H9 (cell line): ENCODE measurements around the gene CCDC34. TPM values are rescaled to one million over a fixed set of nuclear protein-coding genes. Genes with fewer than 3 reads are reported as not detected.

Experiments
- DNase-seq: peaks from one replicate; pipeline ENCODE4 v3.0.0-alpha.2; 2017
- H2AFZ ChIP-seq: one replicate; pipeline ENCODE4 v1.6.1; 2013; ENCODE audit warnings: mild to moderate bottlenecking, low read length, control low read depth, moderate library complexity
- H2AK5ac ChIP-seq: 2 replicates; pipeline ENCODE4 v1.6.1; 2013; ENCODE audit warnings: low read length, control low read depth, mixed read lengths; ENCODE audit not compliant: insufficient read length
- H2BK120ac ChIP-seq: one replicate; pipeline ENCODE4 v1.6.1; 2013; ENCODE audit warnings: low read depth, mild to moderate bottlenecking, low read length, control low read depth, inconsistent platforms; ENCODE audit not compliant: poor library complexity, severe bottlenecking
- H2BK12ac ChIP-seq: 2 replicates; pipeline ENCODE4 v1.6.1; 2013; ENCODE audit warnings: low read length, control low read depth, mixed read lengths, low read depth; ENCODE audit not compliant: insufficient read length
- H2BK15ac ChIP-seq: 2 replicates; pipeline ENCODE4 v1.6.1; 2013; ENCODE audit warnings: low read depth, low read length, control low read depth
- H2BK20ac ChIP-seq: one replicate; pipeline ENCODE4 v1.6.1; 2013; ENCODE audit warnings: low read depth, mild to moderate bottlenecking, low read length, control low read depth, inconsistent platforms; ENCODE audit not compliant: poor library complexity, severe bottlenecking
- H2BK5ac ChIP-seq: 2 replicates; pipeline ENCODE4 v1.6.1; 2013; ENCODE audit warnings: low read length, control low read depth, mixed read lengths; ENCODE audit not compliant: insufficient read length
- H3K14ac ChIP-seq: 2 replicates; pipeline ENCODE4 v1.6.1; 2013; ENCODE audit warnings: low read length, control low read depth; ENCODE audit not compliant: insufficient read depth
- H3K18ac ChIP-seq: 2 replicates; pipeline ENCODE4 v1.6.1; 2013; ENCODE audit warnings: low read depth, mild to moderate bottlenecking, mixed read lengths, low read length, control low read depth; ENCODE audit not compliant: insufficient read length
- H3K23ac ChIP-seq: 2 replicates; pipeline ENCODE4 v1.6.1; 2013; ENCODE audit warnings: low read length, control low read depth, mixed read lengths, low read depth; ENCODE audit not compliant: insufficient read length
- H3K23me2 ChIP-seq: 2 replicates; pipeline ENCODE4 v1.6.1; 2013; ENCODE audit warnings: low read depth, mild to moderate bottlenecking, mixed read lengths, low read length, control low read depth; ENCODE audit not compliant: insufficient read length, poor library complexity, severe bottlenecking
- H3K27ac ChIP-seq: 2 replicates; pipeline ENCODE4 v1.5.1; 2013; ENCODE audit warnings: low read length, control low read depth, mixed read lengths, low read depth; ENCODE audit not compliant: insufficient read length
- H3K27me3 ChIP-seq: 2 replicates; pipeline ENCODE4 v1.6.1; 2013; ENCODE audit warnings: low read length, control low read depth, inconsistent platforms; ENCODE audit not compliant: insufficient read depth
- H3K4ac ChIP-seq: 2 replicates; pipeline ENCODE4 v1.6.1; 2013; ENCODE audit warnings: low read depth, mild to moderate bottlenecking, control low read depth, inconsistent platforms, low read length, moderate library complexity
- H3K4me1 ChIP-seq: 2 replicates; pipeline ENCODE4 v1.6.1; 2013; ENCODE audit warnings: low read length, control low read depth, inconsistent platforms; ENCODE audit not compliant: insufficient read depth
- H3K4me2 ChIP-seq: 2 replicates; pipeline ENCODE4 v1.6.1; 2013; ENCODE audit warnings: low read length, control low read depth, mixed read lengths; ENCODE audit not compliant: insufficient read length, insufficient read depth
- H3K56ac ChIP-seq: 2 replicates; pipeline ENCODE4 v1.6.1; 2013; ENCODE audit warnings: low read depth, mild to moderate bottlenecking, mixed read lengths, low read length, control low read depth; ENCODE audit not compliant: insufficient read length
- H3K79me1 ChIP-seq: 2 replicates; pipeline ENCODE4 v1.6.1; 2013; ENCODE audit warnings: low read depth, mild to moderate bottlenecking, moderate library complexity, low read length, control low read depth, inconsistent platforms; ENCODE audit not compliant: insufficient read depth, poor library complexity, severe bottlenecking
- H3K79me2 ChIP-seq: 2 replicates; pipeline ENCODE4 v1.6.1; 2013; ENCODE audit warnings: low read length, control low read depth, inconsistent platforms; ENCODE audit not compliant: insufficient read depth
- H3K9ac ChIP-seq: 2 replicates; pipeline ENCODE4 v1.6.1; 2013; ENCODE audit warnings: low read length, control low read depth, mixed read lengths; ENCODE audit not compliant: insufficient read length; ENCODE audit errors: extremely low read depth
- H3K9me3 ChIP-seq: one replicate; pipeline ENCODE4 v1.6.1; 2013; ENCODE audit warnings: low read depth, low read length, inconsistent platforms; ENCODE audit not compliant: control insufficient read depth
- H3T11ph ChIP-seq: one replicate; pipeline ENCODE4 v1.6.1; 2013; ENCODE audit warnings: mild to moderate bottlenecking, low read length, control low read depth, inconsistent platforms
- H4K20me1 ChIP-seq: one replicate; pipeline ENCODE4 v1.6.1; 2013; ENCODE audit not compliant: control insufficient read depth, insufficient read length, insufficient read depth
- H4K5ac ChIP-seq: 2 replicates; pipeline ENCODE4 v1.6.1; 2013; ENCODE audit warnings: low read depth, mild to moderate bottlenecking, mixed read lengths, low read length, control low read depth; ENCODE audit not compliant: insufficient read length
- H4K8ac ChIP-seq: replicated peaks from 2 replicates; pipeline ENCODE4 v1.6.1; 2013; ENCODE audit warnings: low read length, control low read depth, mixed read lengths, low read depth; ENCODE audit not compliant: insufficient read length
- H4K91ac ChIP-seq: 2 replicates; pipeline ENCODE4 v1.6.1; 2013; ENCODE audit warnings: low read depth, mild to moderate bottlenecking, moderate library complexity, mixed read lengths, low read length, control low read depth; ENCODE audit not compliant: insufficient read length
- H3K27ac Mint-ChIP-seq, 3 experiments: 2 replicates in 2 of 3; 3 replicates in 1 of 3; pipeline ENCODE4 v1.8.0; 2020 to 2021; ENCODE audit warnings: mixed read lengths in 3 of 3, mild to moderate bottlenecking in 1 of 3, moderate library complexity in 1 of 3
- H3K27me3 Mint-ChIP-seq: 2 replicates; pipeline ENCODE4 v1.8.0; 2021; ENCODE audit warnings: low read depth, mild to moderate bottlenecking, moderate library complexity, mixed read lengths
- H3K36me3 Mint-ChIP-seq, 3 experiments: 2 replicates in 2 of 3; 3 replicates in 1 of 3; pipeline ENCODE4 v1.8.0; 2020 to 2021; ENCODE audit warnings: low read depth in 3 of 3, mixed read lengths in 3 of 3; ENCODE audit not compliant: insufficient read depth in 1 of 3
- H3K4me1 Mint-ChIP-seq, 2 experiments: 2 replicates each; pipeline ENCODE4 v1.8.0; 2020; ENCODE audit warnings: mixed read lengths in 2 of 2
- H3K4me3 Mint-ChIP-seq, 2 experiments: 2 replicates in 1 of 2; 3 replicates in 1 of 2; pipeline ENCODE4 v1.8.0; 2020 to 2021; ENCODE audit warnings: mild to moderate bottlenecking in 2 of 2, mixed read lengths in 2 of 2, moderate library complexity in 1 of 2
- H3K9me3 Mint-ChIP-seq, 2 experiments: 2 replicates in 1 of 2; 3 replicates in 1 of 2; pipeline ENCODE4 v1.8.0; 2020; ENCODE audit warnings: mild to moderate bottlenecking in 2 of 2, mixed read lengths in 2 of 2, moderate library complexity in 1 of 2
- CTCF ChIP-seq: fragments of 200-600 bp; sonication (generic); conservative IDR thresholded peaks from 3 replicates; pipeline ENCODE4 v1.8.0; 2021; ENCODE audit warnings: antibody characterized with exemption, mild to moderate bottlenecking
- WGBS: extraction: QIAGEN DNeasy Blood & Tissue Kit; methylation state at CpG from one replicate; pipeline ENCODE4 v1.1.7; 2013; ENCODE audit warnings: missing lambda C conversion rate, low lambda C conversion rate, mixed read lengths; ENCODE audit not compliant: insufficient read length; ENCODE audit errors: extremely low coverage; 5-methylcytosine and 5-hydroxymethylcytosine counted together
- total RNA-seq: library from RNA; stranded (reverse); gene quantifications from 2 replicates; pipeline ENCODE4 v1.2.1, GENCODE V29; 2021

Gene CCDC34
- total RNA-seq, 1 experiment from 2014 or later = 25.2 TPM

DNA sequence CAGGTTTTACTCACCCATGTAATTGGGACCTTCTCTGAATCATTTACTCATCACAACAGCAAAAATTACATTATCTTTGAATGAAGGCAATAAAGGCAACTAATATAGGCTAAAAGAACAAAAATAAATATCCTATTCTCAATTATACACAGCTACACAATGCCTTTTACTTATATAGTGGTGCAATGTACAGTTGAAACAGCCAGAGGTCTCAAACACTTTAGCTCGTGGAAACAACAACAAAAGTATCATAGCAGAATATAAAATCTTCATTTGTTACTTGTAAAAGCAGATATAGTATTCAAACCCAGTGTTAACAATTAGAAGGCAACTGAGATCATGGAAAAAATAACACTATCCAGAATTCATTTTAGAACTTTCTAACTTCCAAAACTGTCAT is 20.6 kb upstream of the CCDC34 start:
- Histone ChIP-seq H3K79me2 (no peaks in the 10 kb centered on the region), H3K27ac (no peak overlapping the region), H3K4ac (no peak overlapping the region), H3K23ac (no peak overlapping the region), H4K20me1 (no peaks in the 10 kb centered on the region), H3K56ac (no peak overlapping the region), H2AFZ (no peak overlapping the region), H3K79me1 (no peaks in the 10 kb centered on the region), H3T11ph (no peak overlapping the region), H3K23me2 (no peaks in the 10 kb centered on the region), H3K4me1 (peaks cover 2% of the 10 kb centered on the region; the same call in 1 of the 2 replicates), H3K27me3 (no peaks in the 10 kb centered on the region), H3K4me2 (no peak overlapping the region), H3K18ac (no peak overlapping the region), H3K9ac (no peak overlapping the region), H2BK15ac (no peak overlapping the region), H2BK120ac (no peak overlapping the region), H2BK5ac (no peak overlapping the region), H4K8ac (no peak overlapping the region), H3K14ac (no peak overlapping the region), H4K5ac (no peak overlapping the region), H2BK20ac (no peak overlapping the region), H2BK12ac (no peak overlapping the region), H2AK5ac (no peak overlapping the region), H4K91ac (no peak overlapping the region), H3K9me3 (no peaks in the 10 kb centered on the region)
- H3K9me3 Mint-ChIP-seq = no peaks in the 10 kb centered on the region
- peaks cover 18 to 20% of the 10 kb centered on the region in 2 experiments for H3K4me1 Mint-ChIP-seq
- H3K36me3 Mint-ChIP-seq = peaks cover 17 to 85% (median 66%) of the 10 kb centered on the region in 3 experiments; a peak in 6 of 7 replicates
- H3K4me3 Mint-ChIP-seq = no peak overlapping the region
- no peak for TF ChIP-seq CTCF
- WGBS = no CpG with 5 or more reads among the region's 1 CpG
- H3K27me3 Mint-ChIP-seq = no peaks in the 10 kb centered on the region
- no peak overlapping the region; a peak in 1 of 7 replicates for H3K27ac Mint-ChIP-seq
- DNase-seq = no peak
